ENCODE measurements around the gene TAOK1. TPM values are rescaled to one million over a fixed set of nuclear protein-coding genes. Genes with fewer than 3 reads are reported as not detected.
A peak's percentile ranks its signal among the peaks of the same experiment; 100 is the strongest.
"Not testable (repeated sequence)": the region's sequence is repeated elsewhere in the genome, so short reads cannot be mapped to it uniquely, and the experiment has no call there.

The TAOK1 gene
- total and polyA plus RNA-seq, 9 donors = 15.6 to 36.2 (median 32.9) TPM

DNA sequence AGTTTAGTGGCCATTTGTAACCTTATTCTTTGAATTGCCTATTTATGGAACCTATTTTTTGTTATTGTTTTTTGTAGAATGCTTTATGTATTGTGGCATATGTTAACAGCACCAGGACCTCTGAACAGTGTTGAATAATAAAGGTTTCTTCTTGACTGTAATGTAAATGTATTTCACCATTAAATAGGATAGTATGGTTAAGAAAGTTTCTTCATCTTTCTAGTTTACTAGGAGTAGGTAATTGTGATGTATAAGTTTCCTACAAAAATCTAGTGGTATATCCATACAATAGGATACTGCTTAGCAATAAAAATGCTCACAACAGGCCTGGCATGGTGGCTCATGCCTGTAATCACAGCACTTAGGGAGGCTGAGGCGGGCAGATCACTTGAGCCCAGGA, 52.3 kb downstream of the TAOK1 start:
- no CpG with 5 or more reads among the region's 1 CpG for WGBS (ENCODE audit: insufficient coverage)
- Histone ChIP-seq H3K27ac (ENCODE audit: low read length) (no peak overlapping the region), H3K4me1 (ENCODE audit: control insufficient read depth, insufficient read depth, low read length) (no peaks in the 10 kb centered on the region), H3K4me3 (ENCODE audit: low read length) (no peak overlapping the region), H3K36me3 (ENCODE audit: control insufficient read depth, insufficient read depth, low read length) (peaks cover 2% of the 10 kb centered on the region), H3K9me3 (replicated peaks; ENCODE audit: control insufficient read depth, low read depth, low read length) (no peaks in the 10 kb centered on the region), H3K27me3 (ENCODE audit: control insufficient read depth, insufficient read depth, low read length) (no peaks in the 10 kb centered on the region)
- DNase-seq = no peak

DNA sequence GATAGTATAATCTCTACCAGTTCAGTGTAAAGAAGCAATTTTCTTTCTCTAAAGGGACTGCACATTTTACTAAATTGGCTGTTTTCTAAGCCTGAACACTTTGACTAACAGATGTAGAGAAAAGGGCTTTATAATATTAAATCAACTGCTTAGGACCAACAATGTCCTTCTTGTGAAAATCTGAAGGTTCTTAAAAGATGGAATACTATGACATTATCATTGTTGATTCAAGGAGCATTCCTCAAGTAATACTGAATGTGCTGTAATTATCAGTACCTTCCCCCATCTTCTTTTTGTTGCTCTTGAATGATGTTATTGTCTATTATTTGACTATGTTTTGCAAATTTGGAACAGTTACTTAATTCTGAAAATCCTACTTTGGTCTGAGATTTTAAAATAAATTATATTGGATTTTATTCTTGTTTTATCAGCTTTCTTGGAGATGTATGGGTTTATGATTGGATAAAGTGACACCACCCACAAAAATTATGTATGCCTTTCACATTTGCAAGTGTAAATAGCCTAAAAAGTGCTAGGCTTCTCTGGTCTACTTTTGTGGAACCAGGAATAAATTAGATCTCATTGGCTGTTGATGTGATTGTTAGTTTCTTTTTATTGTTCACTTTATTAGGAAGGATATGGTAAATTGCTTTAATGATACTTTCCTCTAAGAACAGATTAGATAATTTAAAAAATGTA, 53.0 kb downstream of the TAOK1 start:
- Histone ChIP-seq H3K4me1 (ENCODE audit: control insufficient read depth, insufficient read depth, low read length) (no peaks in the 10 kb centered on the region), H3K36me3 (ENCODE audit: control insufficient read depth, insufficient read depth, low read length) (peaks cover 2% of the 10 kb centered on the region), H3K27me3 (ENCODE audit: control insufficient read depth, insufficient read depth, low read length) (no peaks in the 10 kb centered on the region), H3K9me3 (replicated peaks; ENCODE audit: control insufficient read depth, low read depth, low read length) (no peaks in the 10 kb centered on the region), H3K27ac (ENCODE audit: low read length) (no peak overlapping the region), H3K4me3 (ENCODE audit: low read length) (no peak overlapping the region)
- DNase-seq = no peak

DNA sequence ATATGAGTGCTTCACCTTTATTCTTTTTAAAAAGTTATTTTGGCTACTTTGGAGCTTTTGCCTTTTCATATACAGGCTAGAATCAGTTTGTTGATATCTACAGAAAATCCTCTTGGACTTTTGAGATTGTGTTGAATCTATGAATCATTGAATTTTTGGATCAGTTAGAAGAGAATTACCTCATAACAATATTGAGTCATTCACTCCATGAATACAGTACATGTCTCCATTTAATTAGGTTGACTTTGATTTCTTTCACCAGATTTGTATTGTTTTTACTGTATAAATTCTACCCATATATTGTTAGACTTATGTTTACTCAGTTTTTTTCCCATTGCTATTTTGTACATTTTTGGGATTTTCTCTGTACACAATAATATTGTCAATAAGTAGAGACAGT, 54.4 kb downstream of the TAOK1 start:
- Histone ChIP-seq H3K4me3 (ENCODE audit: low read length) (no peak overlapping the region), H3K9me3 (replicated peaks; ENCODE audit: control insufficient read depth, low read depth, low read length) (no peaks in the 10 kb centered on the region), H3K27ac (ENCODE audit: low read length) (no peak overlapping the region), H3K36me3 (ENCODE audit: control insufficient read depth, insufficient read depth, low read length) (peaks cover 2% of the 10 kb centered on the region), H3K4me1 (ENCODE audit: control insufficient read depth, insufficient read depth, low read length) (no peaks in the 10 kb centered on the region), H3K27me3 (ENCODE audit: control insufficient read depth, insufficient read depth, low read length) (no peaks in the 10 kb centered on the region)
- DNase-seq = no peak

DNA sequence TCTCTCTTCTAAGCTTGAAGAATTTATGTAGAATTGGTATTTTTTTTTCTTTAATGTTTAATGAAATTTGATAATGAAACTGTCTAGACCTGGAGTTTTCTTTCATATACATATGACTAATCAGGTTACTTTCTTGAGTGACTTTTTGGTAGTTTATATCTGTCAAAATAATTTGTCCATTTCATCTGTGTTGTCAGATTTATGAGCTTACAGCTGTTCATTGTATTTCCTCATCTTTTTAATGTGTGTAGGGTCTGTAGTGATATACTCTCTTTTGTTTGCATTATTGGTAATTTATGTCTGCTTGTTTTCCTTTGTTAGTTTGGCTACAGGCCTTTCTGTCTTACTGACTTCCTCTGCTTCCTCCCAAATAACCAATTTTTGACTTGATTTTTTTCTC, 55.7 kb downstream of the TAOK1 start:
- Histone ChIP-seq H3K27ac (ENCODE audit: low read length) (no peak overlapping the region), H3K9me3 (replicated peaks; ENCODE audit: control insufficient read depth, low read depth, low read length) (no peaks in the 10 kb centered on the region), H3K4me1 (ENCODE audit: control insufficient read depth, insufficient read depth, low read length) (no peaks in the 10 kb centered on the region), H3K27me3 (ENCODE audit: control insufficient read depth, insufficient read depth, low read length) (no peaks in the 10 kb centered on the region), H3K36me3 (ENCODE audit: control insufficient read depth, insufficient read depth, low read length) (peaks cover 2% of the 10 kb centered on the region), H3K4me3 (ENCODE audit: low read length) (no peak overlapping the region)
- DNase-seq = no peak

DNA sequence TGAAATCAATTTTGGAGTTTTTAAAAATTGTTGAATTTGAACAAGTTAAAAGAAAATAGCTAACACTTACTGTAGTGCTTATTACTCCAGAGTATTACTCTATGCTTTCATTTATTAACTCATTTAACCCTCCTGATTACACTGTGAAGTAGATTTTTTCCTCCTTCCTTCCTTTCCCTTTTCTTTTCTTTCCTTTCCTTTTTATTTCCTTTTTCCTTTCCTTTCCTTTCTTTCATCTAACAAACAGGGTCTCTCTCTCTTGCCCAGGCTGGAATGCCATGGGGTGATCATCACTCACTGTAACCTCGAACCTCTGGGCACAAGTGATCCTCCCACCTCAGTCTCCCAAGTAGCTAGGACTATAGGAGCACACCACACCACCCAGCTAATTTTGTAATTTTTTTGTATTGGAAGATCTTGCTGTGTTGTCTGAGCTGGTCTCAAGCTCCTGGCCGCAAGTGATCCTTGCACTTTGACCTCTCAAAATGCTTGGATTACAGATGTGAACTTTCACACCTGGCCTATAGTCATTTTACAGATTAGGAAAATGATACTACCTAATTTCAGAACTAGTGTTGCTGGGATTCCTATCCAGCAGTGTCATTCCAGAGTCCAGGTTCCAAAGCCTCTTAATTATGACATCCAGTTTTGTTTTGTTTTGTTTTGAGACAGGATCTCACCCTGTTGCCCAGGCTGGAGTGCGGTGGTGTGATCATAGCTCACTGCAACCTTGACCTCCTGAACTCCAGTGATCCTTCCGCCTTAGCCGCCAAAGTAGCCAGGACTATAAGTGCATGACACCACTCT, 59.9 kb downstream of the TAOK1 start:
- no CpG with 5 or more reads among the region's 5 CpGs for WGBS (ENCODE audit: insufficient coverage)
- Histone ChIP-seq H3K27me3 (ENCODE audit: control insufficient read depth, insufficient read depth, low read length) (no peaks in the 10 kb centered on the region), H3K9me3 (replicated peaks; ENCODE audit: control insufficient read depth, low read depth, low read length) (no peaks in the 10 kb centered on the region), H3K27ac (ENCODE audit: low read length) (no peak overlapping the region), H3K36me3 (ENCODE audit: control insufficient read depth, insufficient read depth, low read length) (peaks cover 18% of the 10 kb centered on the region), H3K4me3 (ENCODE audit: low read length) (no peak overlapping the region), H3K4me1 (ENCODE audit: control insufficient read depth, insufficient read depth, low read length) (no peaks in the 10 kb centered on the region)
- DNase-seq = no peak

DNA sequence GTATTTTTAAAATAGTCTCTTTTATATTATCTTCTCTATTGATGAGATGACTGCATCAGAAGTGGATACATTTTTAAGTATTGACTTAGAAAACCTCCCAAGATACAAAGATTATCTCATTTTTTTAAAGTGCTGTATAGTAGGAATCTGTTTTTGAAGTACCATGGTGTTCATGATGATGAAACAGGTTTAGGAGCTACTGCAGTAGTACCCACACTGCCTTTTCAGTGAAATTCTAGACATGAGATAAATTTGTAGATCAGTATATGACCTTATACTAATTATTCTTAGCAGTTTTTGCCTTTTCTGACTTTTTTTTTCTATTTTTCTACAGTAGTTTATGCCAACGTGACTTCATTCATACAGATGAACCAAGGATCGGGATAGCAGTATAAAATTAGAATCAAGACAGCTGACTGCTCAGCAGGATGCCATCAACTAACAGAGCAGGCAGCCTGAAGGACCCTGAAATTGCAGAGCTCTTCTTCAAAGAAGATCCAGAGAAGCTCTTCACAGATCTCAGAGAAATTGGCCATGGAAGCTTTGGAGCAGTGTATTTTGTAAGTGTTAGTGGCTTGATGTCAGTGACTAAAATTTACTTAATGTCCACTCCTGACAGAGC, 61.1 kb downstream of the TAOK1 start:
- H3K36me3 ChIP-seq (ENCODE audit: control insufficient read depth, insufficient read depth, low read length) = peaks cover 18% of the 10 kb centered on the region
- H3K4me1 ChIP-seq (ENCODE audit: control insufficient read depth, insufficient read depth, low read length) = no peaks in the 10 kb centered on the region
- no peaks in the 10 kb centered on the region for H3K9me3 ChIP-seq (replicated peaks; ENCODE audit: control insufficient read depth, low read depth, low read length)
- WGBS (ENCODE audit: insufficient coverage) = no CpG with 5 or more reads among the region's 2 CpGs
- peak overlapping the region; percentile 23 for H3K27ac ChIP-seq (ENCODE audit: low read length)
- peak; percentile 11 for DNase-seq
- H3K27me3 ChIP-seq (ENCODE audit: control insufficient read depth, insufficient read depth, low read length) = no peaks in the 10 kb centered on the region
- no peak overlapping the region for H3K4me3 ChIP-seq (ENCODE audit: low read length)

- H3K4me3 ChIP-seq (ENCODE audit: low read length) = no peak overlapping the region
- DNase-seq = no peak
- peaks cover 17% of the 10 kb centered on the region for H3K36me3 ChIP-seq (ENCODE audit: control insufficient read depth, insufficient read depth, low read length)
- H3K27ac ChIP-seq (ENCODE audit: low read length) = no peak overlapping the region
- H3K4me1 ChIP-seq (ENCODE audit: control insufficient read depth, insufficient read depth, low read length) = no peaks in the 10 kb centered on the region
- H3K9me3 ChIP-seq (replicated peaks; ENCODE audit: control insufficient read depth, low read depth, low read length) = no peaks in the 10 kb centered on the region
- H3K27me3 ChIP-seq (ENCODE audit: control insufficient read depth, insufficient read depth, low read length) = no peaks in the 10 kb centered on the region
- no CpG with 5 or more reads among the region's 4 CpGs for WGBS (ENCODE audit: insufficient coverage)
Observed at GRCh38 chr17:29458066-29458465, 67.9 kb downstream of the TAOK1 start.

GRCh38 chr17:29461483-29462206, 71.5 kb downstream of the TAOK1 start:
- Histone ChIP-seq H3K9me3 (replicated peaks; ENCODE audit: control insufficient read depth, low read depth, low read length) (no peaks in the 10 kb centered on the region), H3K27me3 (ENCODE audit: control insufficient read depth, insufficient read depth, low read length) (no peaks in the 10 kb centered on the region), H3K4me1 (ENCODE audit: control insufficient read depth, insufficient read depth, low read length) (no peaks in the 10 kb centered on the region), H3K4me3 (ENCODE audit: low read length) (no peak overlapping the region), H3K27ac (ENCODE audit: low read length) (no peak overlapping the region), H3K36me3 (ENCODE audit: control insufficient read depth, insufficient read depth, low read length) (peaks cover 11% of the 10 kb centered on the region)
- DNase-seq = peak; percentile 6
- no CpG with 5 or more reads among the region's 2 CpGs for WGBS (ENCODE audit: insufficient coverage)

DNA sequence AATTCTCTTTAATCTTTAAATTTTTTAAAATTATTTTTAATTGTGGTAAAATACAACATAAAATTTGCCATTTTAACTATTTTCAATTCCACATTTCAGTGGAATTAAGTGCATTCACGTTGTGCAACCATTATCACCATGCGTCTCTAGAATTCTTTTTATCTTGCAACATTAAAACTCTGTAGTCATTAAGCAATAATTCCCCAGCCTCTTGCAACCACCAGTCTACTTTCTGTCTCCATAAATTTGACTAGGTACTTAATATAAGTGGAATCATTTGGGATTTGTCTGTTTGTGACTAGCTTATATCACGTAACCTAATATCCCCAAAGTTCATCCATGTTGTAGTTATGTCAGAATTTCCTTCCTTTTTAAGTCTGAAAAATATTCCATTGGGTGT, 79.1 kb downstream of the TAOK1 start:
- DNase-seq = no peak
- H3K27me3 ChIP-seq (ENCODE audit: control insufficient read depth, insufficient read depth, low read length) = no peaks in the 10 kb centered on the region
- no peaks in the 10 kb centered on the region for H3K9me3 ChIP-seq (replicated peaks; ENCODE audit: control insufficient read depth, low read depth, low read length)
- H3K27ac ChIP-seq (ENCODE audit: low read length) = no peak overlapping the region
- H3K4me1 ChIP-seq (ENCODE audit: control insufficient read depth, insufficient read depth, low read length) = no peaks in the 10 kb centered on the region
- WGBS (ENCODE audit: insufficient coverage) = no CpG with 5 or more reads among the region's 3 CpGs
- peaks cover 32% of the 10 kb centered on the region for H3K36me3 ChIP-seq (ENCODE audit: control insufficient read depth, insufficient read depth, low read length)
- H3K4me3 ChIP-seq (ENCODE audit: low read length) = no peak overlapping the region

DNA sequence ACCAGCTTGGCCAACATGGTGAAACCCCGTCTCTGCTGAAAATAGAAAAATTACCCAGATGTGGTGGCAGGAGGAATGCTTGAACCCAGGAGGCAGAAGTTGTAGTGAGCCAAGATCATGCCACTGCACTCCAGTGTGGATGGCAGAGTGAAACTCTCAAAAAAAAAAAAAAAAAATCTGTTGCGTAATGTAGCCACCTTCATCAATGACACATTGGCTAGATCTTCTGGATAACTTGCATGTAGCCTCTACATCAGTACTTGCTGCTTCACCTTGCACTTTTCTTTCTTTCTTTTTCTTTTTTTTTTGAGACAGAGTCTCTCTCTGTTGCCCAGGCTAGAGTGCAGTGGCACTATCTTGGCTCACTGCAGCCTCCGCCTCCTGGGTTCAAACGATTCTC, 83.3 kb downstream of the TAOK1 start:
- not testable (repeated sequence) for H3K27ac ChIP-seq (ENCODE audit: low read length); H3K27me3 ChIP-seq (ENCODE audit: control insufficient read depth, insufficient read depth, low read length); DNase-seq; H3K4me1 ChIP-seq (ENCODE audit: control insufficient read depth, insufficient read depth, low read length); H3K4me3 ChIP-seq (ENCODE audit: low read length); H3K9me3 ChIP-seq (replicated peaks; ENCODE audit: control insufficient read depth, low read depth, low read length)
- peaks cover 26% of the 10 kb centered on the region for H3K36me3 ChIP-seq (ENCODE audit: control insufficient read depth, insufficient read depth, low read length)
- 100% methylated on average over 1 of the region's 4 CpGs for WGBS (ENCODE audit: insufficient coverage)
